HG03521 (cell line): ENCODE results near the gene ZNF521.
"Not testable (repeated sequence)": the region's sequence is repeated elsewhere in the genome, so short reads cannot be mapped to it uniquely, and the experiment has no call there.

Experiments
- ATAC-seq: cut with Tn5 transposase; IDR thresholded peaks from one replicate; pipeline ENCODE4 v1.9.1; 2021; ENCODE audit warnings: mild to moderate bottlenecking, moderate library complexity; ENCODE audit not compliant: unreplicated experiment

ZNF521 gene

GRCh38 chr18:25291150-25291549 is 60.8 kb downstream of the ZNF521 start:
- no peak for ATAC-seq

GRCh38 chr18:25289001-25289631 is 62.9 kb downstream of the ZNF521 start:
- ATAC-seq = no peak

GRCh38 chr18:25288340-25288938 is 63.5 kb downstream of the ZNF521 start:
- ATAC-seq = no peak

GRCh38 chr18:25287106-25287505 is 64.9 kb downstream of the ZNF521 start:
- ATAC-seq = no peak

GRCh38 chr18:25284861-25285550 is 67.0 kb downstream of the ZNF521 start:
- no peak for ATAC-seq

DNA sequence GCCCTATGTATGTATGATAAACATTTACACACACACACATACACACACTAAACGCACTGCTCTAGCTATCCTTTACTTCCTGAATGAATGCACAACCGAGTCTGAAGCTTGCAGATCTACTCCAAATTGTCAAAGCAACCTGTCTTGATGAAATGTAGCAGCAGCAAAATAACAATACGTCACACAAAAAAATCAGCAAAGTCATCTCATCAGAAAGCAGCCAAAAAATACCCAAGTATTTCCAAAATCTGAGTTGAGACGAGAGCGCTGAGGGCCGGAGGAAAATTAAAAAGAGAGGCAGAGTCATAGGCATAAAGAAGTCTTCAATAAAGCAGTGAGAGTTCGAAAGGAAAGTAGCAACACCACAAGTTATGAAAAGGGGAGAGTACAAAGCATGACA is 67.7 kb downstream of the ZNF521 start:
- no peak for ATAC-seq

DNA sequence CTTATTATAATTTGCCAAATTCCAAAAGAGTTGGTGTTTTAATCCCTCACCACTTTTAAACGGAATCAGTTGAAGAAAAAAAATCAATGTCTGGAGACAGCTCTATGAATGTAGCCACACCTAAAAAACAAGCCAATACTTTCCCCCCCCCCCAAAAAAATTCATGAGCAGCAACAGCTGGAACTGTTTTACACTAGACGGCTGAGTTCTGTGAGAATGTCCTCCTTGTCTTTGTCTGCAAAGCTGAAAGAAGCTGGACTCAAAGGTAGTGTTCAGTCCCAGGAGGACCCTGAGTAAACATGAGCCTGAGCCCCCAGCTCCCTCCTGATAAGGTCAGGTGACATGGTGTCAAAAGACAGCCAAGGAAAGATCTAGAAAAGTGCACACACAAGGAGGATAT is 68.2 kb downstream of the ZNF521 start:
- no peak for ATAC-seq

- ATAC-seq = no peak
These were observed 68.9 kb downstream of the ZNF521 start for GRCh38 chr18:25282896-25283703.

GRCh38 chr18:25282282-25282681 is 69.7 kb downstream of the ZNF521 start:
- ATAC-seq = no peak

DNA sequence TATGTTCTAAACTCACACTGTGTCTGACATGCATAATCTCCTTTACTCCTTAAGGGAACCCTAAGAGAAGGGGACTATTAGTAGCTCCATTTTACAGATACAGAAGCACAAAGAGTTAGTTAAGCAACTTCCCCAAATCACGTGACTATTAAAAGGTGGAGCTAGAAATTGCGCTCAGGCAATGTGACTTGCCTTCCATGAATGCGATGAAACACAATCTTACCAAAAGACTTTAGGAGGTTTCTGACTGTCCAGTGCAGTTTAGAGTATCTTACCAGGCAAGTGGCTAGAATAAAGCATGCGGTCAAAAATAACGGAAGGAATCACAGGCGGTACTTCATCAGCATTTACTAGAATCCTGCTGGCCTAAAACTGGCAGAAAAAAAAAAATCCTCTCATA is 70.4 kb downstream of the ZNF521 start:
- no peak for ATAC-seq

GRCh38 chr18:25279961-25280360 is 72.0 kb downstream of the ZNF521 start:
- ATAC-seq = no peak

- no peak for ATAC-seq
These were observed 72.4 kb downstream of the ZNF521 start for GRCh38 chr18:25279556-25279955.

GRCh38 chr18:25279133-25279532 is 72.8 kb downstream of the ZNF521 start:
- ATAC-seq = no peak

DNA sequence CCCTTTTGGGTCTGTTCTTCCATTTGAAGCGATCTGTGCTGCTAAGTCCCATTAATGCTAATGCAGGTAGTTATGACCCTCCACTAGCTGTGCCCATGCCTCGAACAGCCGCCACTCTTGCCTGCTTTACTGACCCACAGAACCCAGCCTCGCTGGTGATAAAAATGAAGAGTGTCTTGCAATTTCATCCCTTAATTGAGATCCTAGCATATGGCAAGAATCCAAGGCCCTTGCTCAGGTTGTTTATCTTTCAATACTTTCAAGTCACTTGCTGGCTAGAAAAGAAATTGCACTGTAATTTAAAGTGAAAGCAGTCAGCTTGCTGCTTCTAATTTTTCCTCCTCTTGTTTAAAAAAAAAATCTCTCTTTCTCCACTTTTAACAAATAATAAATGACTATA is 73.6 kb downstream of the ZNF521 start:
- ATAC-seq = no peak

GRCh38 chr18:25275412-25276001 is 76.5 kb downstream of the ZNF521 start:
- no peak for ATAC-seq

GRCh38 chr18:25274926-25275325 is 77.0 kb downstream of the ZNF521 start:
- no peak for ATAC-seq

- ATAC-seq = not testable (repeated sequence)
These were observed 84.9 kb downstream of the ZNF521 start for GRCh38 chr18:25266931-25267527.

- no peak for ATAC-seq
These were observed 89.0 kb downstream of the ZNF521 start for GRCh38 chr18:25262920-25263319.

- ATAC-seq = no peak
These were observed 90.2 kb downstream of the ZNF521 start for GRCh38 chr18:25261768-25262167.

GRCh38 chr18:25256439-25256838 is 95.5 kb downstream of the ZNF521 start:
- ATAC-seq = no peak

- no peak for ATAC-seq
These were observed 98.2 kb downstream of the ZNF521 start for GRCh38 chr18:25253779-25254178.
